PFSK-1 (cell line): ENCODE results near the gene ERCC5.

Experiments used
- FOXP2 ChIP-seq: optimal IDR thresholded peaks from 2 replicates; pipeline ENCODE3; 2011; ENCODE audit warnings: borderline replicate concordance, control low read depth, inconsistent platforms; ENCODE audit not compliant: insufficient read depth; ENCODE audit errors: extremely low read length, extremely low read depth
- POLR2AphosphoS5 ChIP-seq: IDR thresholded peaks from 2 replicates; pipeline ENCODE4 v1.6.1; 2012; ENCODE audit warnings: low read depth, mild to moderate bottlenecking, control low read depth, low read length, moderate library complexity
- SIN3A ChIP-seq: IDR thresholded peaks from 2 replicates; pipeline ENCODE4 v1.6.1; 2012; ENCODE audit warnings: mild to moderate bottlenecking, low read length, moderate library complexity, borderline replicate concordance; ENCODE audit not compliant: insufficient read depth
- TAF1 ChIP-seq: IDR thresholded peaks from 2 replicates; pipeline ENCODE4 v1.6.1; 2012; ENCODE audit warnings: low read length, control low read depth, borderline replicate concordance; ENCODE audit not compliant: insufficient read depth
- TF ChIP-seq, protein P1 (sequence below), 2 experiments: IDR thresholded peaks; 2 replicates each; pipeline versions ENCODE4 v1.6.1 to v1.8.0; 2011 to 2012; ENCODE audit warnings: low read depth in 2 of 2, low read length in 2 of 2, control low read depth in 1 of 2, inconsistent platforms in 1 of 2, mild to moderate bottlenecking in 1 of 2, moderate library complexity in 1 of 2; ENCODE audit not compliant: insufficient read depth in 1 of 2

Gene ERCC5

DNA sequence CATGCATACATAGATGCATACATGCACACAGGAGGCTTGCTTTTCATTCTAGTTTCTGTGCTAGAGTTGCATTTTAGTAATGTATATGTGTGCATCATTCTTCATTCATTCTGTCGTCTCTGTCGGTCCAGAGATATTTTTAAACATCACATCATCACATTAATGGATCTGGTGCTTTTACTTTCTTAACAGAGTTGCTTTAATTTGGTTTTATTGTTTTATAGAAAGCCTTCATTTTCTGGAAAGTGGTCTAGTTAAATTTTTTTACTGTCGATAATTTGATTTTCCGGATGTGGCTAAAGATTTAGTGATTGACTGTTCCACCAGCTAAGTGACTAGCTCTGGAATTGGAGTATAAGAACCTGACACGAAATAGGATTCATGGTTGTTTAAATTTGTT, 30.0 kb upstream of the ERCC5 start:
- TF ChIP-seq FOXP2: no peak
- TF ChIP-seq, protein P1, sequence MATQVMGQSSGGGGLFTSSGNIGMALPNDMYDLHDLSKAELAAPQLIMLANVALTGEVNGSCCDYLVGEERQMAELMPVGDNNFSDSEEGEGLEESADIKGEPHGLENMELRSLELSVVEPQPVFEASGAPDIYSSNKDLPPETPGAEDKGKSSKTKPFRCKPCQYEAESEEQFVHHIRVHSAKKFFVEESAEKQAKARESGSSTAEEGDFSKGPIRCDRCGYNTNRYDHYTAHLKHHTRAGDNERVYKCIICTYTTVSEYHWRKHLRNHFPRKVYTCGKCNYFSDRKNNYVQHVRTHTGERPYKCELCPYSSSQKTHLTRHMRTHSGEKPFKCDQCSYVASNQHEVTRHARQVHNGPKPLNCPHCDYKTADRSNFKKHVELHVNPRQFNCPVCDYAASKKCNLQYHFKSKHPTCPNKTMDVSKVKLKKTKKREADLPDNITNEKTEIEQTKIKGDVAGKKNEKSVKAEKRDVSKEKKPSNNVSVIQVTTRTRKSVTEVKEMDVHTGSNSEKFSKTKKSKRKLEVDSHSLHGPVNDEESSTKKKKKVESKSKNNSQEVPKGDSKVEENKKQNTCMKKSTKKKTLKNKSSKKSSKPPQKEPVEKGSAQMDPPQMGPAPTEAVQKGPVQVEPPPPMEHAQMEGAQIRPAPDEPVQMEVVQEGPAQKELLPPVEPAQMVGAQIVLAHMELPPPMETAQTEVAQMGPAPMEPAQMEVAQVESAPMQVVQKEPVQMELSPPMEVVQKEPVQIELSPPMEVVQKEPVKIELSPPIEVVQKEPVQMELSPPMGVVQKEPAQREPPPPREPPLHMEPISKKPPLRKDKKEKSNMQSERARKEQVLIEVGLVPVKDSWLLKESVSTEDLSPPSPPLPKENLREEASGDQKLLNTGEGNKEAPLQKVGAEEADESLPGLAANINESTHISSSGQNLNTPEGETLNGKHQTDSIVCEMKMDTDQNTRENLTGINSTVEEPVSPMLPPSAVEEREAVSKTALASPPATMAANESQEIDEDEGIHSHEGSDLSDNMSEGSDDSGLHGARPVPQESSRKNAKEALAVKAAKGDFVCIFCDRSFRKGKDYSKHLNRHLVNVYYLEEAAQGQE (IDR thresholded peaks at IDR 0.05; ENCODE audit: insufficient read depth in 1 of 2, low read depth in 2 of 2, low read length in 2 of 2): no peak
- TF ChIP-seq POLR2AphosphoS5: no peak
- no peak for TF ChIP-seq TAF1
- no peak for TF ChIP-seq SIN3A

DNA sequence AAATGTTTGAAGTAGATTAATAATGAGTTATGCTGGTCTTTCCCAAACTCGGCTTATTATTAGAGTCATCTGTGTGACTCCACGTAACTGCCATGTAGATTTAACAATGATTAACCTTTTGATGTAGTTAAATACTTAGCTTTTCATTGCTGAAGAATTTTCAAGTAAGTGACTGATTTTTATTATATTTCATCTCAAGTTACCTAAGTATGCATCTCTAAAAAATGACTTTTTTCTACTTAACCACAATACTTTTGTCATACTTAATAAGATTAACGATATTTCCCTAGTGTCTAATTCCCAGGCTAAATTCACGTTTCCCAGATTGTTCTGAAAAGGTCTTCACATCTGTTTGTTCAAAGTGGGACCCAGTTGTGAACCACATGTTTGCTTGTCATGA, 29.1 kb upstream of the ERCC5 start:
- TF ChIP-seq FOXP2: no peak
- TF ChIP-seq SIN3A: no peak
- TF ChIP-seq, protein P1 (IDR thresholded peaks at IDR 0.05; ENCODE audit: insufficient read depth in 1 of 2, low read depth in 2 of 2, low read length in 2 of 2): no peak
- no peak for TF ChIP-seq TAF1
- no peak for TF ChIP-seq POLR2AphosphoS5

DNA sequence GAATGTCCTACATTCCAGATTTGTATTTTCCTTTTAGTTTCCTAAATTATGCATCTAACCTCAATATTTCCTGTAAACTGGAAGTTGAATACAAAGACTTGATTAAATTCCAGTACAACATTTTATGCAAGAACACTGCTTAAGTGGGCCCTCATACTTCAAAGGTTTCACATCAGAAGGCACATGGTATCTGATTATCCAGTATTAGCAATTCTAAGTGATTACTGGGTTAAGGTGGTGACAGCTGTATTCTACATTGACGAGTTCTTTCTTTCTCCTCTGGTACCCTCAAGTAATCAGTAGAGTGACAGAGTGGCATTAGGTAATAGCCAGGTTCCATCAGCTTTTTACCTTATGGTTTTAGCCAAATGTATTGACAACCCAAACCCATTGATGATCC, 28.6 kb upstream of the ERCC5 start:
- TF ChIP-seq TAF1 (no peak), SIN3A (no peak), FOXP2 (no peak), POLR2AphosphoS5 (no peak)
- TF ChIP-seq, protein P1 (IDR thresholded peaks at IDR 0.05; ENCODE audit: insufficient read depth in 1 of 2, low read depth in 2 of 2, low read length in 2 of 2): no peak

DNA sequence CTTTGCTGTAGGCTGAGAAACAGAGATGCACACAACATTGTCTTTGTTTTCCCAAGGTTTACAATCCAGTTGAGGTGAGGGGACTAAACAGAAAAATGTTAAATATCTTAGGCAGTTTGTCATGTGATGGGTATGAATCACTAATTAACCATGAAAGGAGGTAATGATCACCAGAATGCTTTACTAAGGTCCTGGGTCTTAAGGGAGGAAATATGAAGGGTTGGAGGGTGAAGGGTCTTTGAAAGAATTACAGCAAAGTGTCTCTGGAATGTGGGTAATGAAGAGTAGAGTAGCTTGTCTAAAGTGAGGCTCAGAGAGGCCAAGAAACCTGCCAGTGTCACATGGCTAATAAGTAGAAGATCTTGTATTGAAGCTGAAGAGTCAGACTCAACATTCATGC, 27.9 kb upstream of the ERCC5 start:
- TF ChIP-seq FOXP2 (no peak), TAF1 (no peak), POLR2AphosphoS5 (no peak), SIN3A (no peak)
- TF ChIP-seq, protein P1 (IDR thresholded peaks at IDR 0.05; ENCODE audit: insufficient read depth in 1 of 2, low read depth in 2 of 2, low read length in 2 of 2): no peak

DNA sequence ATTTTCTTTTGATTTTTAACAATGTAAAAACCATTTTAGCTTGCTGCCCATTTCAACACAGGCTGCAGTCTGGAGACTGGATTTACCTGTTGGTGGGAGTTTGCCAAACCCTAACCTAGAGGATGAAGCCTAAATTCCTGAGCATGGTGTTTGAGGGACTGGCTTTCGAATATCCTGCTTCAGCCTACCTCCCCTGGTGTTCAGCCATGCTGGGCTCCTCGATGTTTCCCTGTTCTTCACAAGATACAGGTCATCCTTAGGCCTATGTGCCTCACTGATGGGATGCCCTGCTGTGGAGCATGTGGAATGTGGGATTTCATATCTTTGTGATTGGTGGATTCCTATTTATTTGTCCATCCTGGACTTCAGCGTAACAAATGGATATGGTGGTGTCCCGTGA, 20.4 kb upstream of the ERCC5 start:
- TF ChIP-seq FOXP2 (no peak), TAF1 (no peak), POLR2AphosphoS5 (no peak), SIN3A (no peak)
- TF ChIP-seq, protein P1 (IDR thresholded peaks at IDR 0.05; ENCODE audit: insufficient read depth in 1 of 2, low read depth in 2 of 2, low read length in 2 of 2): no peak
